IPS-11a (cell line): ENCODE results near the gene HMGB2.

Source experiments
- H3K4me3 ChIP-seq: one replicate; pipeline ENCODE4 v1.5.1; 2013; ENCODE audit warnings: low read depth, low read length, control low read depth

Gene HMGB2

GRCh38 chr4:173288698-173289352 is 45.3 kb downstream of the HMGB2 start:
- H3K4me3 ChIP-seq = no peak overlapping the region

- H3K4me3 ChIP-seq = no peak overlapping the region
Measured at GRCh38 chr4:173288296-173288695, 45.9 kb downstream of the HMGB2 start.

GRCh38 chr4:173287486-173287885 is 46.7 kb downstream of the HMGB2 start:
- no peak overlapping the region for H3K4me3 ChIP-seq

- no peak overlapping the region for H3K4me3 ChIP-seq
Measured at GRCh38 chr4:173284463-173284862, 49.7 kb downstream of the HMGB2 start.

GRCh38 chr4:173282626-173283025 is 51.5 kb downstream of the HMGB2 start:
- no peak overlapping the region for H3K4me3 ChIP-seq

GRCh38 chr4:173282256-173282562 is 51.9 kb downstream of the HMGB2 start:
- H3K4me3 ChIP-seq = no peak overlapping the region

GRCh38 chr4:173281406-173282255 is 52.5 kb downstream of the HMGB2 start:
- no peak overlapping the region for H3K4me3 ChIP-seq
